GM12878 (cell line): ENCODE results near the gene EIF5B. TPM values are rescaled to one million over a fixed set of nuclear protein-coding genes. Genes with fewer than 3 reads are reported as not detected.
"Not testable (repeated sequence)": the region's sequence is repeated elsewhere in the genome, so short reads cannot be mapped to it uniquely, and the experiment has no call there.

Experiments used
- ATAC-seq: fragments of 200-7000 bp; cut with Tn5 transposase; 3 replicates; pipeline ENCODE4 v1.9.1; 2020; ENCODE audit warnings: mild to moderate bottlenecking, moderate library complexity
- BruUV-seq: library from RNA; stranded (reverse); fragments of 400-500 nt; replicated peaks from 2 replicates; lab custom pipeline; 2021; lab: Mats Ljungman, UMichigan
- CTCF ChIA-PET: fragments of 300-600 bp; sonication (Branson Sonifier 250); formaldehyde crosslinking; extraction: SDS; loops from one replicate; lab custom pipeline; 2021; ENCODE audit warnings: inconsistent platforms; lab: Yijun Ruan, JAX
- POLR2A ChIA-PET: fragments of 350-600 bp; formaldehyde crosslinking; extraction: SDS; loops from one replicate; lab custom pipeline; 2021; ENCODE audit warnings: inconsistent platforms; lab: Charles Lee
- RAD21 ChIA-PET: fragments of 300-600 bp; sonication (Branson Sonifier 250); formaldehyde crosslinking; loops from one replicate; lab custom pipeline; 2023; ENCODE audit warnings: antibody characterized with exemption; ENCODE audit not compliant: unreplicated experiment; lab: Charles Lee
- SMC1A ChIA-PET: fragments of 300-600 bp; sonication (Branson Sonifier 250); formaldehyde crosslinking; loops from one replicate; lab custom pipeline; 2023; ENCODE audit not compliant: unreplicated experiment, uncharacterized antibody; lab: Charles Lee
- DNase-seq: peaks from one replicate; pipeline ENCODE4 v3.0.0-alpha.2; 2011; ENCODE audit warnings: low read depth, low spot score
- FAIRE-seq: peaks from 3 replicates; lab custom pipeline; 2011; peaks lifted over from hg19 to GRCh38; lab: Jason Lieb, UNC
- H2AFZ ChIP-seq: 2 replicates; pipeline ENCODE4 v1.6.0; 2011; ENCODE audit warnings: low read depth, low read length, control low read depth; ENCODE audit not compliant: control insufficient read depth
- H3K27ac ChIP-seq: 2 replicates; pipeline ENCODE4 v1.5.1; 2011; ENCODE audit warnings: control low read depth; ENCODE audit not compliant: control insufficient read depth, insufficient read depth
- H3K27me3 ChIP-seq, 2 experiments: replicated peaks in 1 of 2; 2 replicates each; pipeline versions ENCODE4 v1.6.0 to v1.6.1; 2011; ENCODE audit warnings: low read length in 1 of 2; ENCODE audit not compliant: control insufficient read depth in 2 of 2, insufficient read depth in 2 of 2
- H3K36me3 ChIP-seq, 2 experiments: 2 replicates each; pipeline ENCODE4 v1.5.1; 2011; ENCODE audit warnings: low read length in 1 of 2; ENCODE audit not compliant: control insufficient read depth in 2 of 2, insufficient read depth in 2 of 2
- H3K4me1 ChIP-seq: 2 replicates; pipeline ENCODE4 v1.6.1; 2011; ENCODE audit warnings: mild to moderate bottlenecking, low read length, moderate library complexity, mixed read lengths; ENCODE audit not compliant: control insufficient read depth, insufficient read depth
- H3K4me2 ChIP-seq: 2 replicates; pipeline ENCODE4 v1.6.0; 2011; ENCODE audit warnings: control low read depth; ENCODE audit not compliant: control insufficient read depth, insufficient read depth
- H3K4me3 ChIP-seq: fragments of 200-600 bp; sonication (generic); 2 replicates; pipeline ENCODE4 v1.5.1; 2016
- H3K79me2 ChIP-seq: 2 replicates; pipeline ENCODE4 v1.6.0; 2011; ENCODE audit warnings: low read length; ENCODE audit not compliant: control insufficient read depth, insufficient read depth
- H3K9ac ChIP-seq: 2 replicates; pipeline ENCODE4 v1.8.0; 2011; ENCODE audit warnings: low read length, control low read depth, mixed read lengths; ENCODE audit not compliant: control insufficient read depth, insufficient read depth
- H3K9me3 ChIP-seq: replicated peaks from 3 replicates; pipeline ENCODE4 v1.5.1; 2011; ENCODE audit warnings: mild to moderate bottlenecking, low read length; ENCODE audit not compliant: control insufficient read depth, insufficient read depth
- H4K20me1 ChIP-seq: 2 replicates; pipeline ENCODE4 v1.6.0; 2011; ENCODE audit not compliant: control insufficient read depth, insufficient read depth
- IKZF2 ChIP-seq, 2 experiments: fragments of 450-650 bp; IDR thresholded peaks; 2 replicates each; pipeline ENCODE4 v1.6.1; 2017; ENCODE audit warnings: mild to moderate bottlenecking in 2 of 2, moderate library complexity in 2 of 2
- TARDBP ChIP-seq: IDR thresholded peaks from 2 replicates; pipeline ENCODE4 v1.6.1; 2016; ENCODE audit warnings: borderline replicate concordance
- ZNF24 ChIP-seq: fragments of 450-650 bp; IDR thresholded peaks from 2 replicates; pipeline ENCODE4 v1.6.1; 2017; ENCODE audit warnings: antibody characterized with exemption, mild to moderate bottlenecking
- WGBS: methylation state at CpG from one replicate; pipeline ENCODE4 v1.1.6; 2016; ENCODE audit warnings: low lambda C conversion rate; ENCODE audit not compliant: insufficient replicate concordance, insufficient coverage; ENCODE audit errors: missing lambda C conversion rate; 5-methylcytosine and 5-hydroxymethylcytosine counted together
- in situ Hi-C: fragments of 300-500 bp; cut with MboI; formaldehyde crosslinking; loops from 9 replicates; pipeline ENCODE4 v1.14.3; 2018; ENCODE audit warnings: mixed read lengths
- intact Hi-C: fragments of 100-400 bp; cut with micrococcal nuclease; formaldehyde crosslinking; loops from one replicate; pipeline ENCODE4 v1.14.2; 2022; ENCODE audit not compliant: unreplicated experiment
- polyA plus RNA-seq, 11 experiments: library from polyadenylated mRNA; depleted of rRNA in 4 of 11; unstranded in 6 of 11; stranded (reverse) in 5 of 11; fragments of >200 nt; fragmentation: Nextera tagmentation in 4 of 11; fragmentation: Illumina TruSeq in 1 of 11; extraction: Ambion mirVana in 4 of 11; extraction: Trizol in 1 of 11; gene quantifications; 1 replicate in 1 of 11; 2 replicates in 10 of 11; pipeline versions ENCODE4 v1.2.1 to v1.2.3, GENCODE V29; 2011 to 2016; ENCODE audit warnings: inconsistent platforms in 2 of 11, missing spikeins in 2 of 11, low read depth in 1 of 11
- total RNA-seq, 4 experiments: library from RNA; depleted of rRNA in 3 of 4; stranded (reverse); fragments of >200 nt in 3 of 4; fragmentation: Illumina TruSeq in 1 of 4; extraction: Trizol in 1 of 4; gene quantifications; 2 replicates each; pipeline versions ENCODE4 v1.2.1 to v1.2.3, GENCODE V29; 2013 to 2021
- TF ChIP-seq, protein P1 (sequence below): IDR thresholded peaks from 2 replicates; pipeline ENCODE4 v1.6.1; 2012; ENCODE audit warnings: low read depth, low read length, improper control_type of control experiment

Gene EIF5B
- total and polyA plus RNA-seq, 10 of the 15 experiments (the other 5 are each of a cell fraction or from before 2014, with no cell fraction given): 21.7 to 119 (median 40.8) TPM

DNA sequence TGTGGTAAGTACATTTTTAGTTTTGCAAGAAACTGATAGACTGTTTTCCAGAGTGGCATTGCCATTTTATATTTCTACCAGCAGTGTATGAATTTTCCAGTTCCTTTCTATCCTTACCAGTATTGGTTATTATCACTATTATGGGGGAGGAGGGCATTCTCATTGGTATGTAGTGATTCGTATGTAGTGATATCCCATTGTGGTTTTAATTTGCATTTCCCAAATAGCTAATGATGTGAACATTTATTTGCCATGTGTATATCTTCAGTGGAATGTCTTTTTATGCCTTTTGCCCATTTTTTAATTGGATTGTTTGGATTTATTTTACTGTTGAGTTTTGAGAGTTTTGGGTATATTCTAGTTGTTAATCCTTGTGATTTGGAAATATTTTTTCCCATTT is 16.9 kb downstream of the EIF5B start (continued):
- TF ChIP-seq, protein P1, sequence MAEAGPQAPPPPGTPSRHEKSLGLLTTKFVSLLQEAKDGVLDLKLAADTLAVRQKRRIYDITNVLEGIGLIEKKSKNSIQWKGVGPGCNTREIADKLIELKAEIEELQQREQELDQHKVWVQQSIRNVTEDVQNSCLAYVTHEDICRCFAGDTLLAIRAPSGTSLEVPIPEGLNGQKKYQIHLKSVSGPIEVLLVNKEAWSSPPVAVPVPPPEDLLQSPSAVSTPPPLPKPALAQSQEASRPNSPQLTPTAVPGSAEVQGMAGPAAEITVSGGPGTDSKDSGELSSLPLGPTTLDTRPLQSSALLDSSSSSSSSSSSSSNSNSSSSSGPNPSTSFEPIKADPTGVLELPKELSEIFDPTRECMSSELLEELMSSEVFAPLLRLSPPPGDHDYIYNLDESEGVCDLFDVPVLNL: no peak
- TF ChIP-seq ZNF24 (no peak), IKZF2 (IDR thresholded peaks at IDR 0.05) (no peak), TARDBP (no peak)

DNA sequence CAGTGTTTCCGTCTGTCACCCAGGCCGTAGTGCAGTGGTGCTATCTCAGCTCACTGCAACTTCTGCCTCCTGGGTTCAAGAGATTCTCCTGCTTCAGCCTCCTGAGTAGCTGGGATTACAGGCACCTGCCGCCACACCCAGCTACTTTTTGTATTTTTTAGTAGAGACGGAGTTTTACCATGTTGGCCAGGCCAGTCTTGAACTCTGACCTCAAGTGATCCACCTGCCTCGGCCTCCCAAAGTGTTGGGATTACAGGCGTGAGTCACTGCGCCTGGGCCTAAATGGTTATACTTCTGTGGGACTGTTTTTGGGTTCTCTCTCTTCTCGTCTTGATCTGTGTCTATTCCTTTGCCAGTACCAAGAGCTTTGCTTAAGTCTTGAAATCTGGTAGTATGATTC is 17.6 kb downstream of the EIF5B start:
- H2AFZ ChIP-seq, POLR2A ChIA-PET, intact Hi-C loops, H3K4me3 ChIP-seq, RAD21 ChIA-PET, H3K36me3 ChIP-seq, in situ Hi-C loops, DNase-seq, H3K9me3 ChIP-seq, H4K20me1 ChIP-seq, H3K4me2 ChIP-seq, H3K27me3 ChIP-seq, FAIRE-seq, BruUV-seq, ATAC-seq, H3K4me1 ChIP-seq, H3K27ac ChIP-seq, H3K9ac ChIP-seq: not testable (repeated sequence)
- peaks cover 86% of the 10 kb centered on the region for H3K79me2 ChIP-seq
- ChIA-PET CTCF (interaction anchor here (1.3 kb wide), 1 partner anchor 49 kb away, joined by 3 read pairs; no protein-coding TSS in a partner anchor), SMC1A (interaction anchor here (1.3 kb wide), 2 partner anchors 13 to 22 kb away, joined by 3 to 4 read pairs; no protein-coding TSS in a partner anchor)
- WGBS: 100% methylated on average over 6 of the region's 8 CpGs
